MCF 10A (cell line): ENCODE measurements around the gene WDFY1. TPM values are rescaled to one million over a fixed set of nuclear protein-coding genes. Genes with fewer than 3 reads are reported as not detected.

Source experiments
- BruUV-seq: library from RNA; stranded (reverse); fragments of 400-500 nt; replicated peaks from 2 replicates; lab custom pipeline; 2021; lab: Mats Ljungman, UMichigan
- CTCF ChIA-PET: fragments of 300-600 bp; sonication (Branson Sonifier 250); formaldehyde crosslinking; extraction: SDS; loops from one replicate; lab custom pipeline; 2021; ENCODE audit warnings: antibody characterized with exemption, inconsistent platforms; lab: Yijun Ruan, JAX
- POLR2A ChIA-PET: fragments of 300-600, 350-650 bp; sonication (Branson Sonifier 250); formaldehyde crosslinking; extraction: SDS; loops from one replicate; lab custom pipeline; 2020; ENCODE audit warnings: antibody characterized with exemption, inconsistent platforms; lab: Yijun Ruan, JAX
- DNase-seq: peaks from one replicate; pipeline ENCODE4 v3.0.0-alpha.2; 2018; ENCODE audit not compliant: unreplicated experiment
- H3K27ac Mint-ChIP-seq: one replicate; pipeline ENCODE4 v1.8.0; 2022; ENCODE audit warnings: mild to moderate bottlenecking, low read depth, mixed read lengths; ENCODE audit not compliant: unreplicated experiment
- H3K27me3 Mint-ChIP-seq: one replicate; pipeline ENCODE4 v1.8.0; 2022; ENCODE audit warnings: mixed read lengths; ENCODE audit not compliant: insufficient read depth, unreplicated experiment
- H3K36me3 Mint-ChIP-seq: one replicate; pipeline ENCODE4 v1.8.0; 2022; ENCODE audit warnings: mild to moderate bottlenecking, moderate library complexity, mixed read lengths; ENCODE audit not compliant: insufficient read depth, unreplicated experiment
- H3K4me1 Mint-ChIP-seq: one replicate; pipeline ENCODE4 v1.8.0; 2022; ENCODE audit warnings: mixed read lengths; ENCODE audit not compliant: insufficient read depth, unreplicated experiment
- H3K4me3 Mint-ChIP-seq: one replicate; pipeline ENCODE4 v1.8.0; 2022; ENCODE audit warnings: mild to moderate bottlenecking, moderate library complexity, mixed read lengths; ENCODE audit not compliant: unreplicated experiment
- H3K9me3 Mint-ChIP-seq: one replicate; pipeline ENCODE4 v1.8.0; 2022; ENCODE audit warnings: mixed read lengths; ENCODE audit not compliant: unreplicated experiment
- CTCF ChIP-seq: fragments of 200-600 bp; IDR thresholded peaks from one replicate; pipeline ENCODE4 v1.8.0; 2022; ENCODE audit warnings: antibody characterized with exemption, mild to moderate bottlenecking; ENCODE audit not compliant: unreplicated experiment
- intact Hi-C: fragments of 100-400 bp; cut with micrococcal nuclease; formaldehyde crosslinking; loops from 2 replicates; pipeline ENCODE4 v1.14.1; 2022
- total RNA-seq: library from RNA; stranded (reverse); gene quantifications from 2 replicates; pipeline ENCODE4 v1.2.3, GENCODE V29; 2022

The WDFY1 gene
- total RNA-seq, 1 experiment from 2014 or later: 36.9 TPM

DNA sequence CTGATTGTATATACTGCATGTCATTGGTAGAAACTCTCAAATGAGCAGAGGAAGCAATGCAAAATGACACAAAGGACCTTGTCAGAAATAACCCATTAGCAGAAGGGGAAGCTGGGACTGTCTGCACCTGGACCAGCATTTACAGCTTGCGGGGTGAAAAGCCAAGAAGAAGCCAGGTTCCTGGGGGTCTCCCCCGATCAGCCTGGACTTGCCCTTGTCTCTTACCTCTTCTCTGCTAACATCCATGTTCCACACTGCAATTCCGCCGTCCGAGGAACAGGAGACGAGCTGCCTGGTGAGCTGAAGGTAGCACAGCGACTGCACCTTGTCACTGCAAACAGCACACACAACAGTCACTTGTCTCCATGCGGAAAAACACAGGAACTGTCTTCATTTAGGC, 51.1 kb downstream of the WDFY1 start:
- ChIA-PET POLR2A (interaction anchor here (0.6 kb wide), 1 partner anchor 20 kb away, joined by 4 read pairs; no protein-coding TSS in a partner anchor), CTCF (interaction anchor here (1.1 kb wide), 1 partner anchor 76 kb away, joined by 3 read pairs; no protein-coding TSS in a partner anchor)
- Mint-ChIP-seq H3K9me3 (no peaks in the 10 kb centered on the region), H3K36me3 (peaks cover 60% of the 10 kb centered on the region), H3K4me1 (peaks cover 11% of the 10 kb centered on the region), H3K27me3 (no peaks in the 10 kb centered on the region), H3K27ac (no peak overlapping the region), H3K4me3 (no peak overlapping the region)
- no peak for TF ChIP-seq CTCF
- no peak for DNase-seq
- intact Hi-C loops: no loop called here
- BruUV-seq: no TSS peak

GRCh38 chr2:223890721-223891120, 54.4 kb downstream of the WDFY1 start:
- TF ChIP-seq CTCF: no peak
- H3K27ac Mint-ChIP-seq: no peak overlapping the region
- ChIA-PET POLR2A (no interaction called here), CTCF (interaction anchor here (0.6 to 1.3 kb wide), 3 partner anchors 12 to 80 kb away, joined by 3 read pairs; no protein-coding TSS in a partner anchor)
- no peak for DNase-seq
- intact Hi-C loops: no loop called here
- H3K4me3 Mint-ChIP-seq: no peak overlapping the region
- H3K36me3 Mint-ChIP-seq: peaks cover 60% of the 10 kb centered on the region
- no peaks in the 10 kb centered on the region for H3K27me3 Mint-ChIP-seq
- BruUV-seq: no TSS peak
- H3K9me3 Mint-ChIP-seq: no peaks in the 10 kb centered on the region
- peaks cover 13% of the 10 kb centered on the region for H3K4me1 Mint-ChIP-seq

GRCh38 chr2:223889229-223889628, 55.9 kb downstream of the WDFY1 start:
- ChIA-PET CTCF (no interaction called here), POLR2A (interaction anchor here (0.7 kb wide), 1 partner anchor 435 kb away, joined by 3 read pairs; no protein-coding TSS in a partner anchor)
- no peak overlapping the region for H3K4me3 Mint-ChIP-seq
- BruUV-seq: no TSS peak
- peaks cover 62% of the 10 kb centered on the region for H3K36me3 Mint-ChIP-seq
- peaks cover 8% of the 10 kb centered on the region for H3K4me1 Mint-ChIP-seq
- TF ChIP-seq CTCF: no peak
- intact Hi-C loops: no loop called here
- no peak overlapping the region for H3K27ac Mint-ChIP-seq
- H3K9me3 Mint-ChIP-seq: no peaks in the 10 kb centered on the region
- no peaks in the 10 kb centered on the region for H3K27me3 Mint-ChIP-seq
- DNase-seq: no peak

DNA sequence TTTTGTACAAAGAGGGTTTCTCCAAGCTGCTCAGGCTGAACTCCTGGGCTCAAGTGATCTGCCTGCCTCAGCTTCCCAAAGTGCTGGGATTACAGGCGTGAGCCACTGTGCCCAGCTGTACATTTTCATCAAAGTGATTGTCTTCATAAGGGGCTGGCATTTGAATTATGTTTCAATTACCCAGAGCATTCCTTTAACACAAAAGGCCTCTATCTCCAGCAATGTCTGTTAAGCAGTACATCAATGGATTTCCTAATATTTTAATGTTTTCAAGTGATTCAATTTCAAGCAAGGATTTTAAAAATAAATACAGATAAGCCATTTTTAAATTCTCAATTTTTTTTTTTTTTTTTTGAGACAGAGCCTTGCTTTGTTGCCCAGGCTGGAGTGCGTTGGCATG, 56.9 kb downstream of the WDFY1 start:
- H3K4me3 Mint-ChIP-seq: no peak overlapping the region
- no TSS peak for BruUV-seq
- H3K27me3 Mint-ChIP-seq: no peaks in the 10 kb centered on the region
- TF ChIP-seq CTCF: no peak
- no peak for DNase-seq
- H3K36me3 Mint-ChIP-seq: peaks cover 58% of the 10 kb centered on the region
- ChIA-PET CTCF (interaction anchor here (0.6 to 0.7 kb wide), 2 partner anchors 165 to 244 kb away, joined by 3 read pairs; no protein-coding TSS in a partner anchor), POLR2A (interaction anchor here (0.7 kb wide), 1 partner anchor 67 kb away, joined by 3 read pairs; no protein-coding TSS in a partner anchor)
- no peaks in the 10 kb centered on the region for H3K9me3 Mint-ChIP-seq
- H3K4me1 Mint-ChIP-seq: peaks cover 8% of the 10 kb centered on the region
- intact Hi-C loops: no loop called here
- peak overlapping the region; percentile 87 for H3K27ac Mint-ChIP-seq
